Ectodermal cell (in vitro differentiated cells): Measurements from ENCODE around the gene NCR2.

Experiments
- H3K27ac ChIP-seq: 2 replicates; pipeline ENCODE4 v1.7.0; 2013; ENCODE audit warnings: mild to moderate bottlenecking, low read depth, low read length; ENCODE audit not compliant: insufficient read depth, poor library complexity, severe bottlenecking
- H3K27me3 ChIP-seq: 2 replicates; pipeline ENCODE4 v1.7.0; 2013; ENCODE audit warnings: mild to moderate bottlenecking, low read length; ENCODE audit not compliant: insufficient read depth, control insufficient read depth, poor library complexity, severe bottlenecking
- H3K36me3 ChIP-seq: one replicate; pipeline ENCODE4 v1.7.0; 2013; ENCODE audit warnings: low read length; ENCODE audit not compliant: control insufficient read depth, insufficient read depth
- H3K4me1 ChIP-seq: one replicate; pipeline ENCODE4 v1.7.0; 2013; ENCODE audit warnings: low read length; ENCODE audit not compliant: control insufficient read depth, insufficient read depth
- H3K4me3 ChIP-seq: 2 replicates; pipeline ENCODE4 v1.7.0; 2013; ENCODE audit warnings: low read depth, low read length, control low read depth; ENCODE audit not compliant: insufficient read depth
- H3K9me3 ChIP-seq: 2 replicates; pipeline ENCODE4 v1.7.0; 2013; ENCODE audit warnings: mild to moderate bottlenecking, low read length, moderate library complexity; ENCODE audit not compliant: control insufficient read depth
- WGBS, 2 experiments: methylation state at CpG; one replicate each; pipeline ENCODE4 v1.1.7; 2013; ENCODE audit warnings: missing lambda C conversion rate in 2 of 2; 5-methylcytosine and 5-hydroxymethylcytosine counted together

The NCR2 gene

DNA sequence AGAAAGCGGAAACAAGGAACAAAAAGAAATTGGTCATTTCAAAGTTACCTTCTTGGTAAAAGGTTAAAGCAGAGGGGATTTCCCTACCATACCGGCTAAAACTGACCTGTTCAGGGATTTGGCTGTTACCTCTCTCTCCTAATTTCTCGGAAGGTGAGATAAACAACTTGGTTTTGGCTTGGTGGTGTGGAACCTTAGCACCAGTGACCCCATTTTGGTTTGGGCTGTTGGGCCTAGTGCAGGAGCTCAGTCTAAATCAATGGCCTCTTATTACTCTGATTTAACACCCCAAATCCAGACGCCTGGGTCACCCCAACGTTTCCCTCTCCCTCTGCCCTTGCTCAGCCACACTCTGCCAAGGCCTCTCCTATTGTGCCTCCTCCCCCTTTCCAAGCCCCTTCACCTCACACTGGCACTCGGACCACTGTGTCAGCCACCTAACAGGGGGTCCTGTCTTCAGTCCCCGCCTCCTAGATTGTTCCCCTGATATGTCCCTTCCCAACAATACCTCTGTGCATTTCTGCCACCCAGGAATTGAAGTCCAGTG lies 8.3 kb downstream of the NCR2 start:
- no peaks in the 10 kb centered on the region for H3K9me3 ChIP-seq
- H3K4me1 ChIP-seq: peaks cover 9% of the 10 kb centered on the region
- H3K36me3 ChIP-seq: no peaks in the 10 kb centered on the region
- no peaks in the 10 kb centered on the region for H3K27me3 ChIP-seq
- H3K4me3 ChIP-seq: no peak overlapping the region
- H3K27ac ChIP-seq: no peak overlapping the region
- WGBS, 2 experiments: 91 to 94% methylated on average over 7 of the region's 7 CpGs

DNA sequence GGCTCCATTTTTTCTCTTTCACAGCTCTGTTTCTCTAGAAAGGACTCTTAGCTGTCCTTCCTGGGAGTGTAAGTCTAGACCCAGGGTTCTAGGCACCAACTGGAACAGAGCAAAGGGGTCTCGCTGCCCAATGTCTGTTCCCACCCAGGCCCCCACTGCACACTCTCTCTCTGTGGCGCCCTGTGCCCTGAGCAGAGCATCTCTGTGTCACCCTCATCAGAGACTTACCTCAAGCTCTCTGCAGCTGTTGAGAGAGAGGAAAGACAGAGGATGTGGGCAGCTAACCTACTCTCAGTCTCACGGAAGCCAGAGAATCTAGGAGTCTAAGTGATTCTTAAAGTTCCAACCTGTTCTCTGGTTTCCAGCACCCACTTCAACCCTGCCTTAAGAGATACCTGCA lies 9.5 kb downstream of the NCR2 start:
- no peaks in the 10 kb centered on the region for H3K36me3 ChIP-seq
- peaks cover 9% of the 10 kb centered on the region for H3K4me1 ChIP-seq
- no peak overlapping the region for H3K27ac ChIP-seq
- H3K9me3 ChIP-seq: no peaks in the 10 kb centered on the region
- H3K4me3 ChIP-seq: no peak overlapping the region
- WGBS, 2 experiments: 78 to 81% methylated on average over 3 of the region's 3 CpGs
- H3K27me3 ChIP-seq: no peaks in the 10 kb centered on the region

- WGBS, 2 experiments: 89 to 91% methylated on average over 8 of the region's 8 CpGs
- H3K4me3 ChIP-seq: no peak overlapping the region
- no peaks in the 10 kb centered on the region for H3K9me3 ChIP-seq
- peaks cover 9% of the 10 kb centered on the region for H3K4me1 ChIP-seq
- H3K36me3 ChIP-seq: no peaks in the 10 kb centered on the region
- no peak overlapping the region for H3K27ac ChIP-seq
- H3K27me3 ChIP-seq: no peaks in the 10 kb centered on the region
Observed at GRCh38 chr6:41345901-41346300, 10.5 kb downstream of the NCR2 start.

GRCh38 chr6:41346441-41346840 lies 11.0 kb downstream of the NCR2 start:
- peaks cover 9% of the 10 kb centered on the region for H3K4me1 ChIP-seq
- no peaks in the 10 kb centered on the region for H3K27me3 ChIP-seq
- H3K4me3 ChIP-seq: no peak overlapping the region
- H3K36me3 ChIP-seq: no peaks in the 10 kb centered on the region
- 94 to 97% methylated on average over 4 of the region's 4 CpGs for WGBS, 2 experiments
- H3K9me3 ChIP-seq: no peaks in the 10 kb centered on the region
- no peak overlapping the region for H3K27ac ChIP-seq

- no peaks in the 10 kb centered on the region for H3K27me3 ChIP-seq
- 84 to 85% methylated on average over 8 of the region's 9 CpGs for WGBS, 2 experiments
Observed at GRCh38 chr6:41347378-41348050, 12.1 kb downstream of the NCR2 start.

DNA sequence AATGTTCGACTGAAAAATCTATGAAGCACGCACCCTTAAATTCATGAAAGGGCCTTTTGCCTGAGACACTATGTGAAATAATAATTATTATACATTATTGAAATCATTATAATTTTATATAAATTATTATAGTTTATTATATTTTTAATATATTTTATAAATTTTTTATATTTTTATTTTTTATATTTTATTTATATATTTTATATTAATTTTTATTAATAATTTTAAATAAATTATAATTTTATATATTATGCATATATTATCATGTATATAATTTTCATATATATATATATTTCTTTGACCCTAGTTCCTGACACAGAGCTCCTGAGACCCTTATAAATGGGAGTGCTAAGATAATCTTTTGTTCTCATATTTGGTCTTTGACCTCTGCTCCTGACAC lies 13.5 kb downstream of the NCR2 start:
- 100% methylated on average over 1 of the region's 2 CpGs for WGBS, 2 experiments
- H3K9me3 ChIP-seq: no peaks in the 10 kb centered on the region
- H3K4me3 ChIP-seq: no peak overlapping the region
- H3K4me1 ChIP-seq: no peaks in the 10 kb centered on the region
- no peaks in the 10 kb centered on the region for H3K27me3 ChIP-seq
- no peaks in the 10 kb centered on the region for H3K36me3 ChIP-seq
- H3K27ac ChIP-seq: no peak overlapping the region

More at GRCh38 chr6:41347378-41348050, 12.1 kb downstream of the NCR2 start:
- H3K4me3 ChIP-seq: no peak overlapping the region
- H3K27ac ChIP-seq: no peak overlapping the region
- peaks cover 4% of the 10 kb centered on the region for H3K4me1 ChIP-seq
- no peaks in the 10 kb centered on the region for H3K9me3 ChIP-seq
- H3K36me3 ChIP-seq: no peaks in the 10 kb centered on the region

DNA sequence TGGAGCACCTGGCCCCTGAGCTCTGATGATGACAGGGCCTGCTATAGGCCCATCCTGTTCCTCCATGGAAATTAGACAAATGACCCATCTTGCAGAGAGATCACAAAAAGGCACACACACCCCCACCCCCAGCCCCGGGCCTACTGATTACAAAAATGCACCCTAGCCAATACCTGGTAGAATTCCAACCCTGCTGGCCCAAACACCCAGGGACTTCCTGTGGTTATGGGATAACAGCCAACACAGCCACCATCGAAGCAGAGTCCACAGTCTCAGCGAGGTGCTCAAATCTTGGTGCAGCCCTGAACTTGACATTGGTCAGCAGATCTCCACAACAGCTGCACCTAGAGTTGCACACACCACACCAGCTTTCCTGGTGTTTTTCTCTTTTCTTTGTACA lies 17.0 kb downstream of the NCR2 start:
- Histone ChIP-seq H3K4me3 (no peak overlapping the region), H3K27ac (no peak overlapping the region), H3K9me3 (no peaks in the 10 kb centered on the region), H3K27me3 (no peaks in the 10 kb centered on the region), H3K4me1 (no peaks in the 10 kb centered on the region), H3K36me3 (no peaks in the 10 kb centered on the region)
- WGBS, 2 experiments: 80 to 93% methylated on average over 3 of the region's 3 CpGs

GRCh38 chr6:41352907-41353306 lies 17.5 kb downstream of the NCR2 start:
- H3K27me3 ChIP-seq: no peaks in the 10 kb centered on the region
- H3K9me3 ChIP-seq: no peaks in the 10 kb centered on the region
- no peak overlapping the region for H3K4me3 ChIP-seq
- WGBS, 2 experiments: 90% methylated on average over 3 of the region's 3 CpGs
- no peaks in the 10 kb centered on the region for H3K36me3 ChIP-seq
- no peak overlapping the region for H3K27ac ChIP-seq
- H3K4me1 ChIP-seq: no peaks in the 10 kb centered on the region

DNA sequence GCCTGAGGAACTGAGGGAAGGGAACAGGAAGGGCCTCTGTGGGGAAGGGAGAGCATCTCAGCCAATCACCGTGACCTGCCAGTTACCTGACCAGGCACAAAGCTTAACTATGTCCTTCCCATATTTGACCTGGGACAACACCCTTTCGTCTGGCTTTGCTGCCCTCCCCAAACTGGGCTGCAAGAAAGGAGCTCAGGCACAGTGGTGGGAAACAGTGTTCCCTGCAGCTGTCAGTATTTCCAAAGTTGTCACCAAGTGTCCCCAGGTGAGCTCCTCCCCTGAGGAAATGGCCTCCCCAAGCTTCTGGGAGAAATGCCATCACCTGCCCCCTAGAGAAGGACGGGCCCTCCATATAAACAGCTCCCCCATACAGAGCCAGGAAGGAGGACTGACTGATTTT lies 17.9 kb downstream of the NCR2 start:
- H3K4me3 ChIP-seq: no peak overlapping the region
- H3K27ac ChIP-seq: no peak overlapping the region
- no peaks in the 10 kb centered on the region for H3K9me3 ChIP-seq
- H3K4me1 ChIP-seq: no peaks in the 10 kb centered on the region
- H3K36me3 ChIP-seq: no peaks in the 10 kb centered on the region
- WGBS, 2 experiments: 78 to 82% methylated on average over 3 of the region's 3 CpGs
- H3K27me3 ChIP-seq: no peaks in the 10 kb centered on the region

- H3K4me3 ChIP-seq: no peak overlapping the region
- no peaks in the 10 kb centered on the region for H3K27me3 ChIP-seq
- 80 to 83% methylated on average over 4 of the region's 4 CpGs for WGBS, 2 experiments
- no peaks in the 10 kb centered on the region for H3K36me3 ChIP-seq
- no peaks in the 10 kb centered on the region for H3K9me3 ChIP-seq
- H3K27ac ChIP-seq: no peak overlapping the region
- no peaks in the 10 kb centered on the region for H3K4me1 ChIP-seq
Observed at GRCh38 chr6:41355952-41356351, 20.5 kb downstream of the NCR2 start.
